ENCODE data around the gene GPR34.
"Not testable (repeated sequence)": the region's sequence is repeated elsewhere in the genome, so short reads cannot be mapped to it uniquely, and the experiment has no call there.

Gene GPR34

GRCh38 chrX:41688835-41689234 lies at the start of gene GPR34:
Gene GPR34 (plus strand): TSS chrX:41688973. CDS start chrX:41695634, 6,661 bp downstream.
- DNase-seq: no peak

- DNase-seq: not testable (repeated sequence)
These were observed 42.6 kb upstream of the GPR34 start for GRCh38 chrX:41646201-41646600.

- no peak for DNase-seq
These were observed 35.6 kb upstream of the GPR34 start for GRCh38 chrX:41653125-41653524.

- DNase-seq: no peak
These were observed 33.7 kb upstream of the GPR34 start for GRCh38 chrX:41655101-41655500.

- DNase-seq: no peak
These were observed 33.1 kb upstream of the GPR34 start for GRCh38 chrX:41655631-41656030.

- DNase-seq: no peak
These were observed 27.2 kb upstream of the GPR34 start for GRCh38 chrX:41661366-41662095.

GRCh38 chrX:41664375-41664901 lies 24.3 kb upstream of the GPR34 start:
- no peak for DNase-seq

GRCh38 chrX:41664908-41665307 lies 23.9 kb upstream of the GPR34 start:
- no peak for DNase-seq

GRCh38 chrX:41665686-41666085 lies 23.1 kb upstream of the GPR34 start:
- no peak for DNase-seq

- DNase-seq: no peak
These were observed 22.5 kb upstream of the GPR34 start for GRCh38 chrX:41666251-41666650.

GRCh38 chrX:41667631-41668030 lies 21.1 kb upstream of the GPR34 start:
- no peak for DNase-seq

- no peak for DNase-seq
These were observed 18.7 kb upstream of the GPR34 start for GRCh38 chrX:41670112-41670511.

GRCh38 chrX:41671082-41671481 lies 17.7 kb upstream of the GPR34 start:
- no peak for DNase-seq

- no peak for DNase-seq
These were observed 16.1 kb upstream of the GPR34 start for GRCh38 chrX:41672643-41673042.

- DNase-seq: not testable (repeated sequence)
These were observed 12.4 kb upstream of the GPR34 start for GRCh38 chrX:41676361-41676760.

GRCh38 chrX:41677183-41678060 lies 11.4 kb upstream of the GPR34 start:
- DNase-seq: no peak

GRCh38 chrX:41684138-41684537 lies 4.6 kb upstream of the GPR34 start:
- no peak for DNase-seq

- no peak for DNase-seq
These were observed 3.8 kb upstream of the GPR34 start for GRCh38 chrX:41684940-41685339.

- DNase-seq: no peak
These were observed 2.0 kb upstream of the GPR34 start for GRCh38 chrX:41686788-41687187.

GRCh38 chrX:41688156-41688555 lies 617 bp upstream of the GPR34 start:
- DNase-seq: no peak

- DNase-seq: no peak
These were observed 938 bp downstream of the GPR34 start for GRCh38 chrX:41689711-41690110.

- DNase-seq: no peak
These were observed 3.5 kb downstream of the GPR34 start for GRCh38 chrX:41692162-41692749.

- no peak for DNase-seq
These were observed 4.3 kb downstream of the GPR34 start for GRCh38 chrX:41693024-41693423.

GRCh38 chrX:41695426-41695825 lies 6.7 kb downstream of the GPR34 start:
- no peak for DNase-seq

Data from islet precursor cell (in vitro differentiated cells).